ENCODE measurements around the gene SLC1A7.

DNA sequence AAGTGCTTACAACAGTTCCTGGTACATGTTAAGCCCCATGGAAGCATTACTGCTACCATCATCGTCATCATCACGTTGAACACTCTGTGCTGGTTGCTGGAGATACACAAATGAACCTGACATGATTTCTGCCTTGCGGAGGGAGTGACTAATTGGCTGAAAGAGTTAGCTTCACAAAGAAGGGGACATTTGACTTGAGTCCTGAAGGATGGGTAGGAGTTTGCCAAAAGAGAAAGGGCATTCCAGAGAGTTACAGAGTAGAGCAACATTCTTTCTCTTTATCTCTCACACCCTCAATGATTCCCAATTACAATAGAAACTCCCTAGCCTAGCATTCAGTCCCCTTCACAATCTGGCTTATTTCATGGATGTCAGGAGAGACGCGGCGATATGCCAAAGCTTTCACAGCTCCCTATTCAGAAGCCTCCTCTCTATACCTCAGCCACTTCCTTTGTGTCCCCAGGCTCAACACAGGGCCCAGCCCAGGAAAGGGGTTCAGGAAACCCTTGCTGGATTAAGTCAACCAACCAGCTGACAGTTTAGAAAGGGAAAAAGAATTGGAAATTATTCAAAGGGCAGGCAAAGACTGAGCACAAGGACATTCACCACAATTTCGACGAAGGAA lies 38.0 kb downstream of the SLC1A7 start:
- no peak for TF ChIP-seq CTCF (IDR thresholded peaks at IDR 0.05)
- no peak for TF ChIP-seq POLR2A (IDR thresholded peaks at IDR 0.05)

Measured in testis (tissue), 2 donors.